GM19035 (cell line): ENCODE measurements around the gene TMEM235.

Experiments used
- ATAC-seq: cut with Tn5 transposase; IDR thresholded peaks from one replicate; pipeline ENCODE4 v1.9.1; 2021; ENCODE audit not compliant: unreplicated experiment

Gene TMEM235

DNA sequence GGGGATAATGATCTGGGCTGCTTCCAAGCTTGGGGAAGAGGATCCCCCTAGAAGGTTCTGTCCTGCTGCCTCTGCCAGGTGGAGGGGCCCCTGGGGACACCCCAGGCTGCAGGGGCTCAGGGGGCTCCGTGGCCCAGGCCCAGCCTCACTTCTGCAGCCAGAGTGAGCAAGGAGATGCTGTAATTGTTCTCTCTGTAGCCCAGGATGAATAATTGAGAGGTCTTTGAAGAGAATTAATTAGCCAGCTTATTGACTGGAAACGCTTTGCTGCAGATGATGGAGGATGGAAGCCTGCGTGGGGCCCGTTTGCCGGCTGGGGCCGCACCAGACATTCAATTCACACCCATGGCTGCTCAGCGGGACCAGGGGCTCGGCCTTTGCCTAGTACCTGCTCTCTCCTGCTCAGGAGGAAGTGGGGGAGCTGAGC is 38.5 kb downstream of the TMEM235 start:
- ATAC-seq: no peak

DNA sequence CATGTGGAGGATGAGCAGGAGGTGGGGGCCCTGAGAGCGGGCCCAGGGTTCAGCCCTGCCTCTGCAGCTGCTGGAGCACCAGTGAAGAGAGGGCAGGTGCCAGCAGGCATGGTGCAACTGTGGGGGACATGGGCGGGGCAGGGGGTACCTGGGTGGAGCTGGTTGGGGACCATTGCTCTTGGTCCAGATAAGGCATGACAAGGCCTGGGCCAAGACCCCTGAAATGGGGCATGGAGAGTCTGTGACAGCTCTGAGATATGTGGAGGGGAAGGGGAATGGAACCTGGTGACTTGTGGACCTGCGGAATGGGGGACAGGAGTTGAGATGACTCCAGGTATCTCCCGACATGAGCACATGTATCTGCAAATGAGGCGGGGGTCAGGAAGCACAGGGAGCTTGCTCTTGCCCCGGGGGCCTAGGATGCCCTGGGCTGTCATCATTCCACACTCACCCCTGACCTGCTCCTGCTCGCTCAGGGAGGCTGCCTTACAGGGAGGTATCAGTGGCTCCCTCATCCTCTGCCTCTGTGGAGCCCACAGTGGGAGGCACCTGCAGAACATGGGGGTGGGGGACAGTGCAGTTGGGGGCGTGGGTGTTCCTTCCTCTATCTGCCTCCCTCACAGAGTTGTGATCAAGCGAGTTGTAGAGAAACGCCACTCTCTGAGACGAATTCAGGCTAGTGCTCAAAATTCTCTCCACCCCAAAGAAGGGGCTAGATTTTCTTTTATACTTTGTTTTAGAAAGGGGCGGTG is 40.2 kb downstream of the TMEM235 start:
- no peak for ATAC-seq

DNA sequence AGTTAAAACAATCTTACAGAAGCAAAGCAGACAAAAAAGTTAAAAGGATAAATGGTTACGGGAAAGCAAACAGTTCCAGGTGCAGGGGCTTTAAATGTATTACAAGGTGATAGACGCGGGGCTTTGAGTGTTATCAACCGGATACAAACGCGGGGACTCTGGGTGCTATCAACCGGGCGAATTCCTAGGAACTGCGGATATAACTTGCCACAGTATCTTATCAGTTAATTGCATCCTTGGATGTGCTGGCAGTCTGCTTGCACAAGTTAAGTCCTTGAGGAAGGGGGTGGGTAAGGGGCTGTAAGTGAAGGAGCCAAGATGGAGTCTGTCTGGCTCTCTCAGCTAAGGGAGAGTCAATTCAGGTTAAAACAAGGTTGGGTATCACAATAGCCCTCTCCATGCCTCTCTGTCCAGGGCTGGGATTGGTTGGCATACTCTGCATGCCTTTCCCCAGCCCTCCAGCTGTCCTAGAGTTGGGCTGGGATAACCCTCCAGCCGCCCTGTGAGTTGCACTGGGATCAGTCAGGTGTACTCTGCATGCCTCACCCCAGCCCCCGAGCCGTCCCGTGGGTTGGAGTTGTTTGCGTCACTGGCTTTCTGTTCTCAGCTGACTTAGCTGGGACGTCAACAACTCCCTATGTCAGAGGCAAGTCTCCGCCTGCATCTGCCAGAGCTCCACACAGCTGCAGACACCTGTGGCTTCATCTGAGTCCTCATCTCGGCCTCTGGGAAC is 40.9 kb downstream of the TMEM235 start:
- no peak for ATAC-seq

DNA sequence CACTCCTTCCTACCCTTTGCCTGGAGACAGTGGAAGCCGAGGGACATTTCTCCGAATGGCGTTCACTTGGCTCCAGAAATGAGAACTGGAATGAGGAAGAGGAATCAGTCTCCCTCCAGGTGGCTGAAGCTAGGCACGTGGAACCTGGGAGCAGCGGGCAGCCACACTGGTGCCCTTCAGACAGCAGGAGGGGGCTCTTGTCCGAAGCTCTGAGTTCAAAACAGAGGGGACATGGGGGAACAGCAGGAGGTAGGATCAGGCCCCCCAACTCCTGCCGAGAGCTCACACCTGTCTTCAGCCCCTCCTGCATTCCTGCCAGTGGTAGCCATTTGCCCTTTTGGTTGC is 41.5 kb downstream of the TMEM235 start:
- ATAC-seq: no peak

DNA sequence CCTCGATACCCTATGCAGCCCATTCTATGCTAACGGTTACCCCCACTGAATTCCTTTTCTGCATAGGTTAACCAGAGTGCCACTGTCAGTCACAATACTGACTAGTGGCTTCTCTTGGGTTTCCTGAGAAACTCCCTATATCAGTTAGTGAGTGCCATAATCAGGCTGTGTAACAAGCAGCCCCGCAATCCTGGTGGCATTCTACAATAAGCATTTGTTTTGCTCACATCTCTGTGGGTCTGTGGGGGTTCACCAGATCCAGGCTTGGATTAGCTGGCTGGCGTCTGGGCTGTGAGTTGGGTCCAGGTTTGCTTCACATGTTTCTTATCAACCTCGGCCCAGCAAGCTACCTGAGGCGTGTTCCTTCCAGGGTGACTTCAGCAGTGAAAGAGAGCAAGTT is 42.4 kb downstream of the TMEM235 start:
- no peak for ATAC-seq

DNA sequence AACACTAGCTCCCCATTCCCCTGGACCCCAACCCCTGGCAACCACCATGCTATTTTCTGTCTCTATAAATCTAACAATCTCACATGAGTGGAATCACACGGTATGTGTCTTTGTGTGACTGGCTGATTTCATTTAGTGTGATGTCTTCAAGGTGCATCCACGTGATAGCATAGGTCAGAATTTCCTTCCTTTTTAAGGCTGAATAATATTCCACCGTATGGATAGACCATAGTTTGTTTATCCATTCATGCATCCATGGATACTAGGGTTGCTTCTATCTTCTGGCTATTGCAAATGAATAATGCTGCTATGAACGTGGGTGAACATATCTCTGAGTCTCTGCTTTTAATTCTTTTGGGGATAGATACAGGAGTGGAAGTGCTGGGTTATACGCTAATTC is 43.9 kb downstream of the TMEM235 start:
- no peak for ATAC-seq

DNA sequence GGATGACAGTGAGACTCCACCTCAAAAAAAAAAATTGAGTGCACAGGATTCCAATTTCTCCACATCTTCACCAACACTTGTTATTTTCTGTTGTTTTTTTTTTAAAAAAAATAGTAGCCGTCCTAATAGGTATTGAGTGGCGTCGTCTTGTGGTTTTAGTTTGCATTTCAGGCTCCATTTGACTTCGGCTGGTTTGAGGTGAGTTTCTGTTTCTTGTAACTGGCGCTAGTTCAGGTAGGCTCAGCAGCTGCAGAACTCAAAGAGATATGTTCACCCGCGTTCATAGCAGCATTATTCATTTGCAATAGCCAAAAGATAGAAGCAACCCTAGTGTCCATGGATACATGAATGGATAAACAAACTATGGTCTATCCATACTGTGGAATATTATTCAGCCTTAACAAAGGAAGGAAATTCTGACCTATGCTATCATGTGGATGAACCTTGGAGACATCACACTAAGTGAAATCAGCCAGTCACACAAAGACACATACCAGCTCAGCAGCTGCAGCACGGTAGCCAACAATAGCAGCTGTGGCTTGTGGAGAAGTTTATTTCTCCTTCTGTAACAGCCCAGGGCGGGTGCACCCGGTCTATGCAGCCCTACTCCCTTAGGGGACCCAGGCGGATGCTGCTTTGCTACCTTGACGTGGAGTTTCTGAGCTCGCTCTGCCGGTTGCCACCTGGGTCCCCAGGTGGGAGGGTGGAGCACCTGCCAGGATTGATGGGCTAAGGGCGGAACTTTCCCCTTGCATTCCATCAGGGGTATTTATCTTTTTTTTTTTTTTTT is 44.9 kb downstream of the TMEM235 start:
- peak; percentile 51 for ATAC-seq

DNA sequence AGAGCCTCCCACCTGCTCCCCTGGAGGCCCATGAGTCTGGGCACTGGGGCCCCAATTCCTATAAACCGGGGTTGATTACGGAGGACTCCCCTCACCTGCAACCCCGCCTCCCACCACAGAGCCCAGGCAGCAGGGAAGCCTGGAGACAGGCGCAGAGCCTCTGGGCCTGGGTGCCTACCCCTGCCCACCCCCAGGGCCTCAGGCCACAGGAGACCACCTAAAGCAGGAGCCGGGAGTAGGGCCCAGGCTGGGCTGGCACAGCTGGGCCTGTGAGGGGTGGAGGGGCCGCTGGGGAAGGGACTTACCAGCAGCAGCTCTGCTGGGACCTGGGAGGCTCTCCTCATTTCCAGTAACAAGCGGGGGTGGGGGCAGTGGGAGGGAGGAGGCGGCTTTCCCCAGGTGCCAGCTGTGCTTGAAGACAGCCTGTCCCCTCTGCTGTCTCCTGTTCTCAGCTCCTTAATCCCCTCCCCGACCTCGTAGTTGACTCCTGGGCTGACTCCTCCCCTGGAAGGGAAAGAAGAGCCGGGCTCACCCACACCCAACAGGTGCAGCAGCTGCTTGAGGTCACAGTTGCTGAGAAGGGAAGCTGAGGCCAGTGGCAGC is 46.8 kb downstream of the TMEM235 start:
- no peak for ATAC-seq

DNA sequence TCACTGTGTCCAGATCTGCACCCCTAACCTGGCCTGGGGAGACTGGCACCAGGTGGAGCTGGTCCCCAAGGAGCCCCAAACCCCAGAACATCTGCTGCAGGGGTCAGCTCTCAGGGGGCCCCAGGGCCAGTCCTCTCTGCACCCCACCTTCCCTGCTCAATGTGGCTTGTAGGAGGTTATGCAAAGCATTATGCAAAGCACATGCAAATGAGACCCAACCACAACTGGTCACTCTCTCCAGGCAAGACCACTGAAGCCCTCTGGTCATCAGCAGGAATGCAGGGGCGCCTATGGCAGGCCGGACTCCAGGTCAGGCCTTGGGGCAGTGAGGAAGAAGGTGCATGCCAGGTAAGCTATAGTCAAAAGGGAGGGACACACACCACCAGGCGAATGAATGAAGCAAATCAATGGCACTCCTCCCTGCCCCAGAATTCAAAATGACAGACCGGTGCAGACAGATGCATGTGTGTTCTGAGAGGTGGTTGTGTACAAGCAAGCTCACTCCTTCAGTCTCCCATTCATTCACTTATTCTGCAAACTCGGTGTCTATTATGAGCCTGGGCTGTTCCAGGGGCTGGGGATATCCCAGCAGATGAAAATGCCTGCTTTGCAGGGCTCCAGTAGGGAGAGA is 48.0 kb downstream of the TMEM235 start:
- no peak for ATAC-seq

DNA sequence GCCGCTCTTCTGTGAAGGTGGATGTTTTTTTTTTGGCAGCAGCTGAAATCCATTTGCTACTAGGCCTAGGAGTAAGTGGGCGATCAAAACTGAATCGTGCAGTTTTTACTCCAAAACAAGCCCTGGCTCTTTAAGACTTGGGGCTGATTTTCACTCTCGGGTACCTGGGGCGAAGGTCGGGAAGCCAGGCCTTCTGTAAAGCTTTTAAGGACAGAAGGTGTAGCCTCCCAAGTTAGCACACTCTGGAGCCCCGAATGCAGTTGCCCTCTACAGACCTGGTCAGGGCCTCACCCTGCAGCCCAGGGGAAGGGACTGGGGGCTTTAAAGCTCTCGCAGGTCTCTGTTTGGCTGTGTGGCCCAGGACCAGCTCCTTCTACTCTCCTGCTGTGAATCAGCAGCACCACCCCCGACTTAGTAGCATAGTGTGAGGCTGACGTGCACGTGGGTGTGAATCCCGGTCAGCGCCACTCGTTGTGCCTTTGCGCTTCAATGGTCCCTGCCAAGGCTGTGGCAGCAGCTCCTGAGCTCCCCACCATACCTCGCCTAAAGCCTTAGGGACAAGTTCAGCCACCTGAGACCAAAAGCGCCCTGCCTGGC is 49.9 kb downstream of the TMEM235 start:
- no peak for ATAC-seq

DNA sequence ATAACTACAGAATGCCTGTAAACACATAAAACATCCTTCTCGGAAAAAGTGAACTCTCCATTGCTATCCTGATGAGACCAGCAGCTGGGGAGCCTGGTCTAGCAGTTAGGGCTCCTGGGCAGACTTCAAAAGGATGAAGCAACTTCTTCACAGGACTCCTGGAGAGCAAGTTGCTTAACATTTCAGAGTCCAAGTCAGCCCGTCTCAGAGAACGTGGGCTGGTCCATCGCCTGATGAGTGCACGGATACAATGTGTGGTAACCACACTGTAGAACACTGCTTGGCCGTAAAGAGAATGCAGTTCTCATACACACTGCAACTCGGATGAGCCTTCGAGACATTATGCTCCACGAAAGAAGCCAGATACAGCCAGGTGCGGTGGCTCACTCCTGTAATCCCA is 52.7 kb downstream of the TMEM235 start:
- ATAC-seq: no peak

DNA sequence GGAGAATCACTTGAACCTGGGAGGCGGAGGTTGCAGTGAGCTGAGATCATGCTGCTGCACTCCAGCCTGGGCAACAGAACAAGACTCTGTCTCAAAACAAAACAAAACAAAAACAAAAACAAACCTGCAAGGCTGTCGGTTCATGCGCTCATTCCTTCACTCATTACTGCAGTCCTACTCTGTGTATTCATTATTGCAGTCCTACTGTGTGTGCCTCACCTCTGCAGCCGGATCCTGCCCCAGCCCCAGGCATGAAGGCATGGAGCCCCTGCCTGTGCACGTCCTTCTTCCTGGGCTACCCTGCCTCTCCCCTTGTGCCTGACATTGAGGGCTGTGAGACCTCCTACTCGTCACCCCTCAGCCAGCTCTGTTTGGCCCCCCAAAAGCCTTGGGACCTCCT is 57.6 kb downstream of the TMEM235 start:
- ATAC-seq: no peak

DNA sequence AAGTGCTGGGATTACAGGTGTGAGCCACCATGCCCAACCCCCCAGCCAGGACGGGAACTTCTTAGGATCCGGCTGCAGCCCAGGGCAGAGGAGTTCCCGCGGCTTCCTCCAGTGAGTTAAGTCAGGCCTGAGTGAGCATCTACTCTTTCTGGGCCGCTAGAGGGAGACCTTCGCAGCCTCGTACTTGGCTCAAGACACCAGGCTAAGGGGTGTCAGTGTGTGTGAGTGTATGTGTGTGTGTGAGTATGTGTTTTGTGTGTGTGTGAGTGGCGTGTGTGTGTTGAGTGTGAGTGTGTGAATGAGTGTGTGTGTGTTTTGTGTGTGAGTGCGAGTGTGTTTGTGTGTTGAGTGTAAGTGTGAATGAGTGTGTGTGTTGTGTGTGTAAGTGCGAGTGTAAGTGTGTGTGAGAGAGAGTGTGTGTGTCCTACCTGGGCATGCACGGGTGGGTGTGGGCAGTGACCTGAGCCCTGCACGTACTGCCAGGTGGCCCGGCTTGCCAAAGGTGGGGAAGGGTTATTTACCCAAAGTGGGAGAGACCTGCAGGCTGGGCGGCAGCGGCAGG is 58.5 kb downstream of the TMEM235 start:
- ATAC-seq: no peak
